Parathyroid adenoma (tissue), 2 donors: Measurements from ENCODE around the gene TEX30.

Experiments
- H2AFZ ChIP-seq: fragments of 300-600 bp; sonication (generic); one replicate; pipeline ENCODE4 v1.7.0; 2017; ENCODE audit warnings: antibody characterized with exemption, mild to moderate bottlenecking
- H3K27ac ChIP-seq: fragments of 300-600 bp; sonication (generic); one replicate; pipeline ENCODE4 v1.7.0; 2017
- H3K27me3 ChIP-seq: fragments of 300-600 bp; sonication (generic); one replicate; pipeline ENCODE4 v1.7.0; 2017; ENCODE audit warnings: low read length; ENCODE audit not compliant: control insufficient read depth, insufficient read depth
- H3K36me3 ChIP-seq: fragments of 300-600 bp; sonication (generic); one replicate; pipeline ENCODE4 v1.7.0; 2017; ENCODE audit warnings: low read length; ENCODE audit not compliant: control insufficient read depth, insufficient read depth
- H3K4me1 ChIP-seq: fragments of 300-600 bp; sonication (generic); one replicate; pipeline ENCODE4 v1.7.0; 2017; ENCODE audit warnings: control low read depth
- H3K4me2 ChIP-seq: fragments of 300-600 bp; sonication (generic); one replicate; pipeline ENCODE4 v1.7.0; 2017; ENCODE audit warnings: low read length
- H3K4me3 ChIP-seq: fragments of 300-600 bp; sonication (generic); one replicate; pipeline ENCODE4 v1.7.0; 2017; ENCODE audit warnings: low read depth, low read length
- H3K79me2 ChIP-seq: fragments of 300-600 bp; sonication (generic); one replicate; pipeline ENCODE4 v1.7.0; 2017; ENCODE audit warnings: control low read depth
- H3K9ac ChIP-seq: fragments of 300-600 bp; sonication (generic); one replicate; pipeline ENCODE4 v1.7.0; 2017; ENCODE audit warnings: mild to moderate bottlenecking
- H3K9me3 ChIP-seq: fragments of 300-600 bp; sonication (generic); one replicate; pipeline ENCODE4 v1.7.0; 2017; ENCODE audit warnings: low read length; ENCODE audit not compliant: control insufficient read depth
- TF ChIP-seq, protein P1 (sequence below): fragments of 300-600 bp; sonication (generic); IDR thresholded peaks from one replicate; pipeline ENCODE4 v1.7.0; 2017; ENCODE audit warnings: antibody characterized with exemption, mild to moderate bottlenecking
- donor health status: primary hyperparathyroidism.

Gene TEX30

GRCh38 chr13:102724923-102725322 lies 48.7 kb downstream of the TEX30 start:
- TF ChIP-seq, protein P1, sequence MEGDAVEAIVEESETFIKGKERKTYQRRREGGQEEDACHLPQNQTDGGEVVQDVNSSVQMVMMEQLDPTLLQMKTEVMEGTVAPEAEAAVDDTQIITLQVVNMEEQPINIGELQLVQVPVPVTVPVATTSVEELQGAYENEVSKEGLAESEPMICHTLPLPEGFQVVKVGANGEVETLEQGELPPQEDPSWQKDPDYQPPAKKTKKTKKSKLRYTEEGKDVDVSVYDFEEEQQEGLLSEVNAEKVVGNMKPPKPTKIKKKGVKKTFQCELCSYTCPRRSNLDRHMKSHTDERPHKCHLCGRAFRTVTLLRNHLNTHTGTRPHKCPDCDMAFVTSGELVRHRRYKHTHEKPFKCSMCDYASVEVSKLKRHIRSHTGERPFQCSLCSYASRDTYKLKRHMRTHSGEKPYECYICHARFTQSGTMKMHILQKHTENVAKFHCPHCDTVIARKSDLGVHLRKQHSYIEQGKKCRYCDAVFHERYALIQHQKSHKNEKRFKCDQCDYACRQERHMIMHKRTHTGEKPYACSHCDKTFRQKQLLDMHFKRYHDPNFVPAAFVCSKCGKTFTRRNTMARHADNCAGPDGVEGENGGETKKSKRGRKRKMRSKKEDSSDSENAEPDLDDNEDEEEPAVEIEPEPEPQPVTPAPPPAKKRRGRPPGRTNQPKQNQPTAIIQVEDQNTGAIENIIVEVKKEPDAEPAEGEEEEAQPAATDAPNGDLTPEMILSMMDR, result no peak
- H2AFZ ChIP-seq, result no peak overlapping the region
- H3K27me3 ChIP-seq, result no peaks in the 10 kb centered on the region
- no peaks in the 10 kb centered on the region for H3K4me1 ChIP-seq
- H3K36me3 ChIP-seq, result no peaks in the 10 kb centered on the region
- H3K4me2 ChIP-seq, result no peak overlapping the region
- no peaks in the 10 kb centered on the region for H3K79me2 ChIP-seq
- no peaks in the 10 kb centered on the region for H3K9me3 ChIP-seq
- no peak overlapping the region for H3K4me3 ChIP-seq
- no peak overlapping the region for H3K9ac ChIP-seq
- no peak overlapping the region for H3K27ac ChIP-seq

- Histone ChIP-seq H3K27ac (no peak overlapping the region), H3K4me3 (no peak overlapping the region), H3K27me3 (no peaks in the 10 kb centered on the region), H2AFZ (no peak overlapping the region), H3K9ac (no peak overlapping the region), H3K36me3 (no peaks in the 10 kb centered on the region), H3K9me3 (no peaks in the 10 kb centered on the region), H3K79me2 (no peaks in the 10 kb centered on the region), H3K4me1 (no peaks in the 10 kb centered on the region), H3K4me2 (no peak overlapping the region)
- TF ChIP-seq, protein P1, result no peak
Measured at GRCh38 chr13:102721800-102722231, 51.8 kb downstream of the TEX30 start.

DNA sequence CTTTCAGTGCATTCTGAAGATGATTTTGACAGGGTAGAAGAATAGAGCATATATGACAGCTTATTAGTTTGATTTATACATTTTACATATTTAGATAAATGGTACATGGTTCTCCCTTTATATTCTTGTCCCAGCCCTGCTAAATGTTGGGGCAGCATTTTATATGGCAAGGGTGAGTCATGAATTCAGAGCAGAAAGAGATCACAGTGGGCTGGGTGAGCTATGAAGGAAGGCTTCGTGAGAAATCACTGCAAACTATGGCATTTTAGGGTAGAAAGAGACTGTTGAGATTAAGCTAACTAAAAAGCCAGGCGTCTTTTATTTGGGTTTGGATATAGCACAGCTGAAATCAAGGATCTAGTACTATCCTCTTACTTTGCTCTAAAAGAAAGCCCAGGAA lies 54.8 kb downstream of the TEX30 start:
- H3K27ac ChIP-seq, result no peak overlapping the region
- H3K4me3 ChIP-seq, result no peak overlapping the region
- no peaks in the 10 kb centered on the region for H3K9me3 ChIP-seq
- no peak overlapping the region for H2AFZ ChIP-seq
- H3K36me3 ChIP-seq, result no peaks in the 10 kb centered on the region
- H3K27me3 ChIP-seq, result no peaks in the 10 kb centered on the region
- H3K9ac ChIP-seq, result no peak overlapping the region
- H3K4me2 ChIP-seq, result no peak overlapping the region
- TF ChIP-seq, protein P1, result no peak
- no peaks in the 10 kb centered on the region for H3K4me1 ChIP-seq
- H3K79me2 ChIP-seq, result no peaks in the 10 kb centered on the region
